CD4-positive, alpha-beta T cell treated with Interleukin-2 at 100 ng/mL for 4 hours (primary cell): Measurements from ENCODE around the gene USP6NL.

Experiments
- DNase-seq: peaks from one replicate; pipeline ENCODE4 v3.0.0-alpha.2; 2020; ENCODE audit warnings: low spot score

USP6NL gene

DNA sequence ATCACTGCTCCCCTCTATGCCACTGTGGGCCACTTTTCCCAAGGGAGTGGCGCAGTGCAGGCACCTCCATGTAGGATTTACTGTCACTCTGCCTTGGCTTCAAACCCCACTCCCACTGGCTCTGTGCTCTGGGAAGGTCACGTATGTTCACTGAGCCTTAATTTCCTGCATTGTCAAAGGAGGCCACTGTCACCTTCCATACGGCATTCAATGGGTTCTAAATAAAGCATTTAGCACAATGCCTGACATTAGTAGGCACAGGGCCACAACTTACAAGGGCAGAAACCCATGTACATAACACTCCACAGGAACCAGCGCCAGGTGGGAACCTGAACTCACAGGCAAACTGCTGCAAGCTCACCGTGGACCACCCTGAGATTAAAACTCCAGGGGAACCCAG is 196.4 kb downstream of the USP6NL start:
- DNase-seq: no peak

DNA sequence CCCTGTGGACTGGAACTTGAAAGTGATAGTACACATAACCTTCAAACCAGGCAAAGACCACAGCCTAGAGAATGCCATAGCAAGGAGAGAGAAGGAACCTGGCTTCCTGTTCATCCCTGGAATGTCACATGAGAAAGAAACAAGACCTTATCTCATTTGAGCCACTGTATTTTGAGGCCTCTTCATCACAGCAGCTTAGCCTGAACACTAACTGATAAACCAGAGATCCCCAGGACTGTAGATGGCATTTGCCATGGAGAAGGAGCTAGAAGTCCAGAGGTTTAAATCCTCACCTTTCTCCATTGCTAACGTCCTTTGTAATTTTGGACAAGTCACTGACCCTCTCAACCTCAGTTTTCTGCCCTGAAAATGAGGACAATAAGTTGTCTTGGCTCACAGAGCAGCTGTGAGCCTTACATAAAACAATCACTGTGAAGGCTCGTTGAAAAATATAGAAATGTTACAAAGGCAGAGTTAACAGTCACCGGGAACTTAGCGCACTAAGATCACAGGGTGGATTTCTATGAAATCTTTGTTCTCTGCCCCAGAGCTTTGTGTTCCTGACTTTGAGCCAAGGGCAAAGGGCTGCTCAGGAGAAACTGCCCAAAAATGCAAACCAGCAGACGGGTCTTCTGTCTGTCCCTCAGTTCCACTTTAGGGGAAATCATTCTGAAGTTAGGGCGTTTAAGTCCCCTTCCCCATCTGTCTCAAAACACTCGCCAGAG is 197.0 kb downstream of the USP6NL start:
- DNase-seq: no peak

DNA sequence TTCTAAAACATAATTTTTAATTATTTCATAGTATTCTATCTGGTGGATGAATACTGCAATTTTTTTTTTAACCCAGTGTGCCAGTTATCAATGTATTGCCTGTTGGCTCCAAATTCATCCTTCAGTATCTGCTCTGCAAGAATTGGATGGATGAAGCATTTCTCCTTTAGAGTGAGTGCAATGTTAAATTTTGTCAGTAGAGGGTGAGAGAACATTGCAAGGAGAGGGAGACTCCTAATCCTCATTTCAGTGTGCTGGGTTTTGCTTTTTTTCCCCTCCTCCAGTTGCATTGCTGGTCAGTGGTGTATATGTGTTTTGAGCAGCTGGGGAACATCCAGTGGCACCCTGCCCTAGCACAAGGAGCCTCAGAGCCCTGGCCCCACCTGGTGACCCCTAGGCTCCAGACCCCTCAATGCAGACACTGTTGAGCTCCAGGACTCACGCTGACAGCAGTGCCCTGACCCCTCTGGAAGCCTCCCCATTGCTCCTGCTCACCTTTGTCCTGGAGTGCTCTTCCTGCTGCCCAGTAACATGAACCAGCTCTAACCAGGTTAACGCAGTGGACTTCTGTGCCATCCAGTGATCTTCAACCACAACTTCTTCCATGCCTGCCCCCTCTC is 199.4 kb downstream of the USP6NL start:
- no peak for DNase-seq

DNA sequence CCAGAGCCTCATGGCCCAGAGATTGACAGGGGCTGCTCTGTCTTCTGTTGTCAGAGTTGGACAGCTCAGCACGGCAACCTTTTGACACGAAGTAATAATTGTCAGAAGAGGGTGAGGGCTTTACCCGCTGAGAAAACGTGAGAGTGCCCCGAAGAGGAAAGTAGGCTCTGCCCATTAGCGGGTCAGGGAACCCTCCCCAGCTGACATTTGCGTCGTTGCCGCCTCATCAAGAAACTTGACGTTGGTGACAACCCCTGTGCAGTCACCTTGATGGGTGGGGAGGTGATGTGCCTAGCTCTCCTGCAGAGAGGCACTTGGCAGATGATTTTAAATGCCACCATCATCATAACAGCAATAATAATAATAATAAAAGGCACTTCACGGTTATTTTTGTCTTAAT is 202.1 kb downstream of the USP6NL start:
- DNase-seq: no peak

DNA sequence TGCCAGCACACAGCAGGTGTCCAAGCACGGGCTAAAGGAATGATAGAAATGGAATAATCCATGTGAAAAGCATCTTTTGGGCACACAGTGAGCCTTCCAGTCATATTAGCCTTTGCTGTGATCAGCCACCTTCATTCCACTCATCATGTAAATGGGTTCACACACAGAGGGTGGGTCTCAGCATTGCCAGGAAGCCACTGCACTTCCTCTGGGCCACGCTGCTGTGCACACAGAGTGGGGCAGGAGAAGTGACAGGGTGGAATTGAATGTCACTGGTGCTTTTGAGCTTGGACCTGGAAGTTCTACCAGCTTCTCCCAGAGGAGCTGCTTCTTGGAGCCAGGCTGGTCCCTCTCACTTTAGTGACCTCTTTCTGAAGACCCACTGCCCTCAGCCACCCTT is 203.5 kb downstream of the USP6NL start:
- peak; percentile 27 for DNase-seq

DNA sequence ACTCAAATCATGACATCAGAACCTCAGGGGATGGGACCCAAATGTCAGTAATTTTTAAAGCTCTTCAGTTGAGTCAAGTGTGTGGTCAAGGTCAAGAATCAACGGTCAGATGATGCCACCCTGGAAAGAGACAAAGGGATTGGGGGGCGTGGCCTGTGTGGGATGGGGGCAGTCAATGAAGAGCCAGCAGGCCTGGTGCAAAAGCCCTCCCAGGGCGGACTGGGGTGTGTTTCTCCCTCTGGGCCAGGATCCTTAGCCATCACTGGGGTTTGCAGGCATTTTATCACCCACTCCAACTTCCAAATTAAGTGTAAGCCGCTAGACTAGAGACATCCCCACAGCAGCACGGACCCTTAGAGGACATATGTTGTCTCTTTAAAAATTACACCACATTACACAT is 204.7 kb downstream of the USP6NL start:
- no peak for DNase-seq

DNA sequence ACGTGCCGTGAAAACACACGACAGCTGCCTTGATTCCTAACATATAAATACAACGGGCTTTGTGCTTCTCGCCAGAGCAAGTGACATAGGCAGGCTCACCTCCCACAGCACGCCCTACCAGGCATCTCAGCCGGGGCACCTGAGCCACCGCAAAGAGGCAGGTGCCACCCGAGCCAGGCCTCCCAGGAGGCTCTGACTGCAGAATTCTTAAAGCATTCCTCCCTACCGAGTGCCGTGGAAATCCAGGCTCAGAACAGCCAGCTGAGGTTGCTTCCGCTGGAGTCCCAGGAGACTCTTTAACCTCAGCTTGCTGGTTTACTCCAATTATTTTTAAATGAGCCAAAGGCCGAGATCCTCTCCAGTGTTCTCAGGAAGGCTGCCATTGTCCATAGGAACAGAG is 206.5 kb downstream of the USP6NL start:
- DNase-seq: no peak
